Renal pelvis (tissue), 4 donors: ENCODE results near the gene FTO. TPM values are rescaled to one million over a fixed set of nuclear protein-coding genes. Genes with fewer than 3 reads are reported as not detected.
"Not testable (repeated sequence)": the region's sequence is repeated elsewhere in the genome, so short reads cannot be mapped to it uniquely, and the experiment has no call there.

Experiments
- DNase-seq: peaks from one replicate; pipeline ENCODE4 v3.0.0-alpha.2; 2013
- polyA plus RNA-seq, 3 donors: library from polyadenylated mRNA; unstranded; fragments of 120-200 nt; gene quantifications; one replicate each; pipeline ENCODE4 v1.2.1, GENCODE V29; 2013; ENCODE audit not compliant: insufficient read length in 3 of 3

FTO gene
- polyA plus RNA-seq, 3 donors, result 82.7 to 94.4 (median 84.9) TPM

GRCh38 chr16:53695070-53695469 lies 8.9 kb upstream of the FTO start:
- DNase-seq, result no peak

- not testable (repeated sequence) for DNase-seq
Observed at GRCh38 chr16:53698271-53698670, 5.7 kb upstream of the FTO start.

- no peak for DNase-seq
Observed at GRCh38 chr16:53704445-53704813, 473 bp downstream of the FTO start.

- no peak for DNase-seq
Observed at GRCh38 chr16:53707671-53708070, 3.7 kb downstream of the FTO start.

- DNase-seq, result no peak
Observed at GRCh38 chr16:53708490-53708889, 4.5 kb downstream of the FTO start.

GRCh38 chr16:53711390-53711789 lies 7.4 kb downstream of the FTO start:
- no peak for DNase-seq

GRCh38 chr16:53712065-53712464 lies 8.1 kb downstream of the FTO start:
- no peak for DNase-seq

GRCh38 chr16:53713403-53714204 lies 9.6 kb downstream of the FTO start:
- no peak for DNase-seq

- no peak for DNase-seq
Observed at GRCh38 chr16:53714205-53715022, 10.5 kb downstream of the FTO start.

GRCh38 chr16:53715023-53715384 lies 11.0 kb downstream of the FTO start:
- DNase-seq, result no peak

GRCh38 chr16:53717577-53717976 lies 13.6 kb downstream of the FTO start:
- DNase-seq, result no peak

- no peak for DNase-seq
Observed at GRCh38 chr16:53721017-53721416, 17.1 kb downstream of the FTO start.

- DNase-seq, result peak; percentile 30
Observed at GRCh38 chr16:53726625-53727024, 22.7 kb downstream of the FTO start.

- DNase-seq, result no peak
Observed at GRCh38 chr16:53730693-53731092, 26.7 kb downstream of the FTO start.

- no peak for DNase-seq
Observed at GRCh38 chr16:53732296-53732929, 28.5 kb downstream of the FTO start.

- DNase-seq, result no peak
Observed at GRCh38 chr16:53734908-53735307, 31.0 kb downstream of the FTO start.

- DNase-seq, result no peak
Observed at GRCh38 chr16:53736297-53736696, 32.3 kb downstream of the FTO start.

GRCh38 chr16:53737552-53737951 lies 33.6 kb downstream of the FTO start:
- DNase-seq, result no peak

- no peak for DNase-seq
Observed at GRCh38 chr16:53740476-53740875, 36.5 kb downstream of the FTO start.

GRCh38 chr16:53740933-53741531 lies 37.1 kb downstream of the FTO start:
- DNase-seq, result no peak

GRCh38 chr16:53741546-53741945 lies 37.6 kb downstream of the FTO start:
- no peak for DNase-seq

- no peak for DNase-seq
Observed at GRCh38 chr16:53743149-53743566, 39.2 kb downstream of the FTO start.
